ENCODE results near the gene ZNF70. TPM values are rescaled to one million over a fixed set of nuclear protein-coding genes. Genes with fewer than 3 reads are reported as not detected.

Gene ZNF70
- total RNA-seq, 1 experiment from 2014 or later = 3.3 TPM

- no peak for TF ChIP-seq ATF6 (CRISPR knock-in tag; IDR thresholded peaks at IDR 0.05)
- TF ChIP-seq AR (CRISPR knock-in tag; IDR thresholded peaks at IDR 0.05) = no peak
Measured at GRCh38 chr22:23700706-23701105, 50.2 kb downstream of the ZNF70 start (continued).

- Mint-ChIP-seq H3K4me1 (no peaks in the 10 kb centered on the region), H3K27ac (no peak overlapping the region), H3K4me3 (no peak overlapping the region), H3K9me3 (no peaks in the 10 kb centered on the region), H3K27me3 (ENCODE audit: low read depth) (no peaks in the 10 kb centered on the region), H3K36me3 (peaks cover 27% of the 10 kb centered on the region)
- DNase-seq (ENCODE audit: low spot score) (no peak), ATAC-seq (no peak)
- TF ChIP-seq ESRRA (CRISPR knock-in tag; IDR thresholded peaks at IDR 0.05; ENCODE audit: borderline replicate concordance) (no peak), ATF2 (CRISPR knock-in tag; IDR thresholded peaks at IDR 0.05; ENCODE audit: borderline replicate concordance, low read depth) (no peak)
- ChIA-PET CTCF (no interaction called here), POLR2A (no interaction called here)
Measured at GRCh38 chr22:23698673-23699235, 52.2 kb downstream of the ZNF70 start.

GRCh38 chr22:23698094-23698493 lies 52.8 kb downstream of the ZNF70 start:
- peaks cover 30% of the 10 kb centered on the region for H3K36me3 Mint-ChIP-seq
- no peaks in the 10 kb centered on the region for H3K4me1 Mint-ChIP-seq
- no peaks in the 10 kb centered on the region for H3K27me3 Mint-ChIP-seq (ENCODE audit: low read depth)
- ChIA-PET CTCF (no interaction called here), POLR2A (no interaction called here)
- no peak overlapping the region for H3K4me3 Mint-ChIP-seq
- H3K9me3 Mint-ChIP-seq = no peaks in the 10 kb centered on the region
- ATAC-seq (no peak), DNase-seq (ENCODE audit: low spot score) (no peak)
- no peak overlapping the region for H3K27ac Mint-ChIP-seq
- no peak for TF ChIP-seq NFATC4 (CRISPR knock-in tag; IDR thresholded peaks at IDR 0.05)
- TF ChIP-seq ZNF263 (CRISPR knock-in tag; IDR thresholded peaks at IDR 0.05; ENCODE audit: low read depth) = no peak
- no peak for TF ChIP-seq ZSCAN18 (CRISPR knock-in tag; IDR thresholded peaks at IDR 0.05)
- TF ChIP-seq TEAD1 (CRISPR knock-in tag; IDR thresholded peaks at IDR 0.05) = no peak
- TF ChIP-seq CBFB (CRISPR knock-in tag; IDR thresholded peaks at IDR 0.05; ENCODE audit: low read depth) = no peak
- no peak for TF ChIP-seq E2F1 (CRISPR knock-in tag; IDR thresholded peaks at IDR 0.05)
- no peak for TF ChIP-seq SMAD4 (CRISPR knock-in tag; IDR thresholded peaks at IDR 0.05)
- TF ChIP-seq SOX15 (CRISPR knock-in tag; IDR thresholded peaks at IDR 0.05) = no peak
- TF ChIP-seq FOXP4 (CRISPR knock-in tag; IDR thresholded peaks at IDR 0.05) = no peak
- TF ChIP-seq RELA (CRISPR knock-in tag; IDR thresholded peaks at IDR 0.05; ENCODE audit: borderline replicate concordance) = no peak
- TF ChIP-seq ELF4 (CRISPR knock-in tag; IDR thresholded peaks at IDR 0.05; ENCODE audit: low read depth) = no peak
- no peak for TF ChIP-seq FOXJ3 (CRISPR knock-in tag; IDR thresholded peaks at IDR 0.05; ENCODE audit: borderline replicate concordance)
- TF ChIP-seq MLX (CRISPR knock-in tag; IDR thresholded peaks at IDR 0.05) = no peak
- TF ChIP-seq RORB (CRISPR knock-in tag; IDR thresholded peaks at IDR 0.05) = no peak
- TF ChIP-seq PRRX2 (CRISPR knock-in tag; IDR thresholded peaks at IDR 0.05) = no peak
- no peak for TF ChIP-seq NR3C1 (CRISPR knock-in tag; conservative IDR thresholded peaks at IDR 0.05; ENCODE audit: low read depth)
- no peak for TF ChIP-seq GRHL2 (CRISPR knock-in tag; IDR thresholded peaks at IDR 0.05; ENCODE audit: insufficient replicate concordance, severe bottlenecking)
